Smooth muscle cell (in vitro differentiated cells): ENCODE results near the gene TEX2. TPM values are rescaled to one million over a fixed set of nuclear protein-coding genes. Genes with fewer than 3 reads are reported as not detected.

Source experiments
- DNase-seq: peaks from one replicate; lab custom pipeline; 2025; ENCODE audit not compliant: unreplicated experiment; lab: John Stamatoyannopoulos, UW
- H2AFZ ChIP-seq: fragments of 200-600 bp; sonication (generic); 2 replicates; pipeline ENCODE4 v1.6.0; 2016; ENCODE audit warnings: antibody characterized with exemption, low read depth, mild to moderate bottlenecking
- H3F3A ChIP-seq: fragments of 200-600 bp; sonication (generic); 2 replicates; pipeline ENCODE4 v1.6.0; 2017; ENCODE audit warnings: antibody characterized with exemption, low read depth
- H3K27ac ChIP-seq: fragments of 200-600 bp; sonication (generic); 2 replicates; pipeline ENCODE4 v1.5.1; 2016; ENCODE audit warnings: low read depth, mild to moderate bottlenecking
- H3K27me3 ChIP-seq: fragments of 200-600 bp; sonication (generic); 2 replicates; pipeline ENCODE4 v1.6.1; 2016; ENCODE audit warnings: low read depth, mild to moderate bottlenecking
- H3K36me3 ChIP-seq: fragments of 200-600 bp; sonication (generic); 2 replicates; pipeline ENCODE4 v1.5.1; 2016; ENCODE audit warnings: low read depth
- H3K4me1 ChIP-seq: fragments of 200-600 bp; sonication (generic); 2 replicates; pipeline ENCODE4 v1.5.1; 2016; ENCODE audit warnings: low read depth
- H3K4me2 ChIP-seq: fragments of 200-600 bp; sonication (generic); 2 replicates; pipeline ENCODE4 v1.6.0; 2016; ENCODE audit warnings: mild to moderate bottlenecking
- H3K4me3 ChIP-seq: fragments of 200-600 bp; sonication (generic); 2 replicates; pipeline ENCODE4 v1.5.1; 2016; ENCODE audit warnings: mild to moderate bottlenecking
- H3K79me2 ChIP-seq: fragments of 200-600 bp; sonication (generic); 2 replicates; pipeline ENCODE4 v1.6.0; 2016; ENCODE audit warnings: low read depth, mild to moderate bottlenecking
- H3K9ac ChIP-seq: fragments of 200-600 bp; sonication (generic); 2 replicates; pipeline ENCODE4 v1.6.0; 2016; ENCODE audit warnings: low read depth
- H3K9me3 ChIP-seq: fragments of 200-600 bp; sonication (generic); replicated peaks from 2 replicates; pipeline ENCODE4 v1.5.1; 2016; ENCODE audit warnings: low read depth
- H4K20me1 ChIP-seq: fragments of 200-600 bp; sonication (generic); 2 replicates; pipeline ENCODE4 v1.6.0; 2016; ENCODE audit warnings: low read depth
- CTCF ChIP-seq: fragments of 200-600 bp; sonication (generic); IDR thresholded peaks from 2 replicates; pipeline ENCODE4 v1.5.1; 2017; ENCODE audit warnings: borderline replicate concordance, mild to moderate bottlenecking, antibody characterized with exemption; ENCODE audit not compliant: insufficient read depth, poor library complexity, severe bottlenecking
- WGBS: methylation state at CpG from one replicate; pipeline ENCODE4 v1.1.7; 2016; ENCODE audit warnings: low lambda C conversion rate; 5-methylcytosine and 5-hydroxymethylcytosine counted together
- polyA plus RNA-seq: library from polyadenylated mRNA; unstranded; fragments of >200 nt; fragmentation: Nextera tagmentation; extraction: Ambion mirVana; gene quantifications from 2 replicates; pipeline ENCODE4 v1.2.1, GENCODE V29; 2016
- total RNA-seq: library from RNA; depleted of rRNA; stranded (reverse); fragments of >200 nt; gene quantifications from 2 replicates; pipeline ENCODE4 v1.2.3, GENCODE V29; 2014

Gene TEX2
- total RNA-seq (25.6 and 26.2 TPM in 2 replicates), polyA plus RNA-seq (8.6 and 16.0 TPM in 2 replicates)

DNA sequence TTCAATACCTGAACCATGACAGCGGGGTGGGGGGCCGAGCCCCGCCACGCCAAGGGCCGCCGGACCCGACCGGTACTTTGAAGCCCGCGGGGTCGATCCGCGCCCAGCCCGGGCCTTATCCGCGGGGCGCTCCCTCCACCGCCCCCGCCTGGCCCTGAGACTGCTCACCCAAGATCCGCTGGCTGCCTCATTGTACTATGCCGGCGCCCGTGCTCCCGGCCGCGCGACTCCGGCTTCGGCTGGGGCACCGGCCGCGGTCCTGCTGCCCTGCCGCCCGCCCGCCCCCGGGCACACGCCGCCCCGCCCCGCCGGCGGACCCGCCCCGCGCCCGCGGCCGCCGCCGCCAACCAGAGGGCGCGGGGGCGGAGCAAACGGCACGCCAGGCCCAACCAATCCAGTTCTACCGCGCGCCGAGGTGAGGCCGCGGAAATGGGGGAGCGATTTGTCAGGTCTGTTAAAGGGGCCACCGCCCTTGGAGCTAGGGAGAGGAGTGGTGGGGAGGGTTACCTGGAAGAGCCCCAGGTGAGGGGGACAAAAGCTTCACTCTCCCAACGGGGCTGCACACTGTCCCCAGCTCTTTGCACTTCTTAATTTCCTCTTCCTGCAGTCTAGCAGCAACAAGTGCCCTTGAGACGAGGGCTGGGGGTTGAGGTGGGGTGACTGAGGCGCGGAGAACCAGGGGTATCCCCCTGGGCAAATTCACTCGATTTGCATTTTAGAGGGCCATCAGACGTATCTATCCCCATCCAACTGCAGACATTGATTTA lies at the start of gene TEX2:
Gene TEX2, minus strand, starts transcription at position 261 of the 767 bp plus-strand sequence. CDS start 49,043 bp downstream, outside the sequence.
- Histone ChIP-seq H3K9me3 (no peaks in the 10 kb centered on the region), H3K27me3 (no peaks in the 10 kb centered on the region), H3K4me1 (peaks cover 13% of the 10 kb centered on the region), H2AFZ (peak within 1 kb of the TSS; percentile 96), H3K79me2 (peaks cover 39% of the 10 kb centered on the region), H4K20me1 (peaks cover 30% of the 10 kb centered on the region), H3K36me3 (no peaks in the 10 kb centered on the region), H3K9ac (peak within 1 kb of the TSS; percentile 79), H3K4me2 (peak within 1 kb of the TSS; percentile 94), H3F3A (peaks cover 13% of the 10 kb centered on the region), H3K27ac (peak within 1 kb of the TSS; percentile 60), H3K4me3 (peak within 1 kb of the TSS; percentile 80)
- no peak for TF ChIP-seq CTCF
- peak; percentile 42 for DNase-seq
- WGBS = under 1% methylated on average over 47 of the region's 69 CpGs

GRCh38 chr17:64309710-64310109 lies 46.6 kb upstream of the TEX2 start:
- H3K27me3 ChIP-seq = no peaks in the 10 kb centered on the region
- no peak overlapping the region for H3K4me3 ChIP-seq
- H3K9me3 ChIP-seq = no peaks in the 10 kb centered on the region
- H3K79me2 ChIP-seq = no peaks in the 10 kb centered on the region
- no peak overlapping the region for H3K27ac ChIP-seq
- TF ChIP-seq CTCF = no peak
- no peaks in the 10 kb centered on the region for H3F3A ChIP-seq
- 92% methylated on average over 4 of the region's 4 CpGs for WGBS
- no peaks in the 10 kb centered on the region for H3K36me3 ChIP-seq
- H2AFZ ChIP-seq = no peak overlapping the region
- H3K9ac ChIP-seq = no peak overlapping the region
- H4K20me1 ChIP-seq = no peaks in the 10 kb centered on the region
- no peak for DNase-seq
- H3K4me1 ChIP-seq = no peaks in the 10 kb centered on the region
- no peak overlapping the region for H3K4me2 ChIP-seq

DNA sequence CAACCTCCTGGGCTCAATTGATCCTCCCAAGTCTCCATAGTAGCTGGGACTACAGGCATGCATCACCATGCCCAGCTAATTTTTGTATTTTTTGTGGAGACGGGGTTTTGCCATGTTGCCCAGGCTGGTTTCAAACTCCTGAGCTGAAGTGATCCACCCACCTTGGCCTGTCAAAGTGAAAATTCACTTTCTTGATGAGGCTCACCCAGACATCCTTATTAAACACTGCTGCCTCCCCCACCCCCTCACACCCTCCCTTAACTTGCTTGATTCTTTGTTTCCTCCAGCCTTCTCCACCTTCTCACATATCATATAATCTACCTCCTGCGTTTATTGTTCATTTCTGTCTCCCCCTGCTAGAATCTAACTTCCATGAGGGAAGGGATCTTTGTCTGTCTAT lies 46.0 kb upstream of the TEX2 start:
- H3K4me1 ChIP-seq = no peaks in the 10 kb centered on the region
- no peaks in the 10 kb centered on the region for H4K20me1 ChIP-seq
- H3K36me3 ChIP-seq = no peaks in the 10 kb centered on the region
- H3K4me3 ChIP-seq = no peak overlapping the region
- no peak overlapping the region for H3K4me2 ChIP-seq
- no peaks in the 10 kb centered on the region for H3K79me2 ChIP-seq
- no peak for TF ChIP-seq CTCF
- H3F3A ChIP-seq = no peaks in the 10 kb centered on the region
- H2AFZ ChIP-seq = no peak overlapping the region
- no peaks in the 10 kb centered on the region for H3K9me3 ChIP-seq
- 75% methylated on average over 2 of the region's 2 CpGs for WGBS
- no peak for DNase-seq
- no peak overlapping the region for H3K9ac ChIP-seq
- H3K27ac ChIP-seq = no peak overlapping the region
- no peaks in the 10 kb centered on the region for H3K27me3 ChIP-seq
